HT-29 (cell line): Measurements from ENCODE around the gene GPATCH8. TPM values are rescaled to one million over a fixed set of nuclear protein-coding genes. Genes with fewer than 3 reads are reported as not detected.
"Not testable (repeated sequence)": the region's sequence is repeated elsewhere in the genome, so short reads cannot be mapped to it uniquely, and the experiment has no call there.

Experiments used
- DNase-seq: peaks from one replicate; pipeline ENCODE4 v3.0.0-alpha.2; 2015; ENCODE audit warnings: low spot score
- total RNA-seq: library from RNA; depleted of rRNA; stranded (reverse); fragments of >200 nt; shearing (Covaris generic); gene quantifications from 2 replicates; pipeline ENCODE4 v1.2.3, GENCODE V29; 2014

Gene GPATCH8
- total RNA-seq, 1 experiment from 2014 or later: 13.9 TPM

DNA sequence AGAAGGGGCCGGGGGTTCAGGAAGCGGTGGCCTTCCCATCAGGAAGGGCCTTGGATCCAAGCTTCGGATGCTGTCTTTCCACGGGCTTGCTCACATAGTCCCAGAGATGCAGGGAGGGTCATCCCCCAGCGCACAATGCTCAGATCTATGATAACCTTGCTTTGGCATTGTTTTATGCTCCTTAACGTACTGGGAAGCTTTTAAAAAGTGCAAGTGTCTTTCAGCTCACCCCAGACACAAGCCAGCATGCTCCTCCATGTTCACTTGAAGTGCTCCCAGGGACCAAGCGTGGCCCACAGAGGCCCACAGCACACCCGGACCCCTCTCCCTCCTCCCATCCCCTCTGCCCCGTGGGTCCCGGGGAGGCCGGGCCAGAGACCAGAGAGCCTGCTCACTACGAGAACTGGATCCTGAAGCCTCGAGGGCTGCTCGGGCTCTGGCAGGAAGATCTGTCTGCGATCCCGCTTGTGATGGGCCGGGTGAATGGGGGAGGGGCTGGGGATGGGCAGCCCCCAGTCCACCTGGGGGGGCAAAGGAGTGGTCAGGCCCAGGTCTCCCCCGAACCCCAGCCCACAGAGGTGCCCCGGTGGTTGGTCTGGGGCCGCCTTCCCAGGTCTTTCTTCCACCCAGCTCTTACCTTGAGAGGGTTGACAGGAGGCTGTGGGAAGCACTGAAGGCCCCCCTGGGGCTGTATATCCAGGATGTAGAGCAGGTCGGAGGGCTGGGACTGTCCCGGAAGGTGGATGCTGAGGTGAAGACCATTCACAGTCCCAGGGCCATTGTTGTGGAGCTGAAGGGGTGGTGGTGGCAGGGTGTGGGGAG lies 127.8 kb downstream of the GPATCH8 start:
- no peak for DNase-seq

- DNase-seq: no peak
Observed at GRCh38 chr17:44374306-44375195, 128.7 kb downstream of the GPATCH8 start.

DNA sequence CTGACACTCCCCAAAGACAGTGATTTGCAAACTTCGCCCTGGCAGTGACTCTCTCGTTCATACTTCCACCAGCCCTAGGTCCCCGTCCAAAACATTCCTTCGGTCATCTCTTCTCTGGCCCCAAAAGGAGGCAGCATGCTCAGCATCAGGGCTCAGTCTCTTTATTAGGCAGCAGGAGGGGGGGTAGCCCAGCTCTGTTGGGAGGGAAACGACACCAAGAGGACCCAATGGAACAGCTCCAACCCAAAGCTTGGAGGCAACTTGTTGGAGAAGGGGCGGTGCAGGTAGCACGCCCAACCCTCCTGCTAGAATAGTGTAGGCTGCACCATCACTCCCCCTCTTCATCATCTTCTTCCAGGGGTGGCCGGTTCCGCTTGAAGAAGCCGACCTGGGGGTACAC lies 131.2 kb downstream of the GPATCH8 start:
- DNase-seq: no peak

GRCh38 chr17:44369414-44370023 lies 133.7 kb downstream of the GPATCH8 start:
- not testable (repeated sequence) for DNase-seq

DNA sequence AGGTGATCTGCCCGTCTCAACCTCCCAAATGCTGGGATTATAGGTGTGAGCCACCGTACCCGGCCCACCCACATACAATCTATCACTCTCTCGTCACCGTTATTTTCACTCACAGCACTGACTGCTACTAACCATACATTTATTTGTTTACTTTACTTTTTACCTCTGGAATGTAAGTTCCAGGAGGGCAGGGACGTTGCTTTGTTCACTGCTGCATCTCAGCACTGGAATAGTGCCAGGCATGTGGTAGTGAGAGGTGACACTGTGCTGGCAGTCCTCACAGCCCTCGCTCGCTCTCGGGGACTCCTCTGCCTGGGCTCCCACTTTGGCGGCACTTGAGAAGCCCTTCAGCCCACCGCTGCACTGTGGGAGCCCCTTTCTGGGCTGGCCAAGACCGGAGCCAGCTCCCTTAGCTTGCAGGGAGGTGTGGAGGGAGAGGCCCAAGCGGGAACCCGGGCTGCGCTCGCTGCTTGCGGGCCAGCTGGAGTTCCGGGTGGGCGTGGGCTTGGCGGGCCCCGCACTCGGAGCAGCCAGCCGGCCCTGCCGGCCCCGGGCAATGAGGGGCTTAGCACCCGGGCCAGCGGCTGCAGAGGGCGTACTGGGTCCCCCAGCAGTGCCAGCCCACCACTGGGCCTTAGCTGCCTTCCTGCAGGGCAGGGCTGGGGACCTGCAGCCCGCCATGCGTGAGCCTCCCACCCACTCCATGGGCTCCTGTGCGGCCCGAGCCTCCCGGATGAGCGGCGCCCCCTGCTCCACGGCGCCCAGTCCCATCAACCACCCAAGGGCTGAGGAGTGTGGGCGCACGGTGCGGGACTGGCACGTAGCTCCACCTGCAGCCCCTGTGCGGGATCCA lies 134.6 kb downstream of the GPATCH8 start:
- not testable (repeated sequence) for DNase-seq

- no peak for DNase-seq
Observed at GRCh38 chr17:44367231-44367979, 135.8 kb downstream of the GPATCH8 start.

DNA sequence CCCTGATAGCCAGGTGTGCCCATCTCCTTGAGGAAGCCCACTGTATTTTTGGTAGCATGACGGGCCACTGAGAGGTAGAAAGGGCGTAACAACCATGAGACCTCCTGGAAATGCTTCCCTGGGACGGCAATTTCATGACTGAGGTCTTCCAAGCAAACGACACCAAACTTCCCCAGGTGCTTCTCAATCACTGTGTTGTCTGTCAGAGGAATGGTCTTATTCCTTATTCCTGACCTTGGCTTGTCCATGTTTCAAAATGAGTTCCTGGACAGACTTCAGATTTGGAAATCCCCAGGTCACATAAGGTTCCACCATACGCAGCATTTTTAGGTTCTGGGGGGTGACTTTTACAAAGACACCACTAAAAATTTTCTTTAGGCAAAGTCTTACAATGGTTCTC lies 138.2 kb downstream of the GPATCH8 start:
- DNase-seq: not testable (repeated sequence)

GRCh38 chr17:44363613-44364159 lies 139.5 kb downstream of the GPATCH8 start, which contains the start of gene FAM171A2:
Gene FAM171A2 (minus strand): TSS chr17:44363853. CDS start chr17:44363714, 139 bp downstream.
- peak; percentile 43 for DNase-seq

GRCh38 chr17:44362949-44363612 lies 140.1 kb downstream of the GPATCH8 start:
- no peak for DNase-seq

DNA sequence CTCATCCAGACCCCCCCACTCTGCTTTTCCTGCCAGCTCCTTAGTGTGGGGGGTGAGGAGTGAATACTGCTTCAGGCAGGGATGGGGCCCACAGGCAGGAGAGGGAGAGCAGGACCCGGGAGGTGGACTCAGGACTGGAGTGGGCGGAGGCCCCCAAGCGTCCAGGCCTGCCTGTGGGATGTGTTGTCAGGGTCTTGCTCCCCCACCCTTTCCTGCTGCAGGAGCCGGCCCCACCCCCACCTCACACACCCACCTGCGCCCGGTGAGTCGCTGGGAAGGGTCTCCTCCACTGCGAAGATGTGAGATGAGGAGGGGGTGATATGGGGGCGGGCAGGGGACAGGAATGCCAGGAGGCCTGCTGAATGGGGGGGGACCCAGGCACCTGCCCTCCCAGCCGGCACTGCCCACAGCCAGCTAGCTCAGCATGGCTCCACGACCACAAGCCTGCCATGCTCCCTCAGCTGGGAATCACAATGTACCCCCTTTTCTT lies 140.7 kb downstream of the GPATCH8 start:
- DNase-seq: no peak

DNA sequence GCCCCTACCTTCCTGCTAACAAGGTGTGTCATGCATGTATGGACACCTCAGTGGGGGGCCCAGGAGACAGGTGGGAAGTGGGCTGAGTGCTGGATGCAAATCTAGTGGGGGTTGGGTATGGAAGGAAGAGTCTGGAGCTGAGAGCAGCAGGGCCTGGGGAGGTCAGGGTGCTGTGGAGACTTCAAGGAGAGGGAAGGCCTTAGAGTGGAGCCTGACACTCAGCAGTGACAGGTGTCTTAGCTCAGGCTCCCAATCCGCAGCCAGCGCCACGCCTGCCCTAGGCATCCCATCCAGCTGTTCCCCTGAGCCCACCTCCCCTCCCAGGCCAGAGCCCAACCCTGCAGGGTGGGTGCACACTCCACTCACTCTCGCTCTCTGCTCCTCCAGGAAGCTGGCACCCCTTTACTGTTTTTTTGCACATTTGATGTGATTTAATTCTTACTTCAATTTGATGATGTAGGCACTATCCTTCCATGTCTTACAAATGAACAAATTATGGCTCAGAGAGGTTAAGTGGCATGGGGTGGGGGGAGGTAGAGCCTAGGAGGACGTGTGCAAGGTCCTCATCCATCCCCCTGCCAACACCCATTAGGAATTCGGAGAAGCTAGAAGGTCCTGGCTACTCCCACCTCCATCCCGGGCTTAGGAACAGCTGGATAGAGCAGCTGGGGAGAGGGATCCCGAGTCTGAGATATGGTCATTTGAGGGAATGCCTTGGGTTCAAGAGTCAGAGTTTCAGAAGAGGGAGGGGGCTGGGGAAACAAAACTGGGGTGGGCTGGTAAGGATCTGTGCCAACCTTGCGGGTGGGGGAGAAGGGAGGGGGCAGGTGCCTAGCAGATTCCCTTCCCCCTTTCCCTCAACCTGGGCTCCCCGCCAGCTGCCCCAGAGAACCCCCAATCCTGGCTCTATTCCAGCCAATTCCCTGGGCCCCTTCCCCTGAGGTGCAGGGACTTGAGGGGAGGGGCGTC lies 141.6 kb downstream of the GPATCH8 start:
- DNase-seq: no peak

- no peak for DNase-seq
Observed at GRCh38 chr17:44360826-44361225, 142.4 kb downstream of the GPATCH8 start.

DNA sequence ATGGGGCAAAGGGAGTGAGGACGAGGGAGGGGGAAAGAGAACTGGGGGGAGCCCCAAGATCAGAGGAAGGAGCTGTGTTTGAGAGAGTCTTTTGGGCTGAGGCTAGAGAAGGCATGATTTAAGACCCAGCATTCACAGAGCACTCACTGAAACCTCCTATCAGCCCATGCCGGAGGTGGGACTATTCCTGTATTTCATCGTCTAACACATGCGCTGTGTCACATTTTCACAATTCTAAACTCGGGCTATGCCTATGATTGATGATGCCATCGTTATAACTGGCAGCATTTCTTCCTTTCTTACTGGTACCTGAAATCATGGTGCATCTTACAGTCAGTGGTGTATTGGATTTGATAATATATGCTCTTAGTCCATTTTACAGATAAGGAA lies 143.1 kb downstream of the GPATCH8 start:
- DNase-seq: no peak

DNA sequence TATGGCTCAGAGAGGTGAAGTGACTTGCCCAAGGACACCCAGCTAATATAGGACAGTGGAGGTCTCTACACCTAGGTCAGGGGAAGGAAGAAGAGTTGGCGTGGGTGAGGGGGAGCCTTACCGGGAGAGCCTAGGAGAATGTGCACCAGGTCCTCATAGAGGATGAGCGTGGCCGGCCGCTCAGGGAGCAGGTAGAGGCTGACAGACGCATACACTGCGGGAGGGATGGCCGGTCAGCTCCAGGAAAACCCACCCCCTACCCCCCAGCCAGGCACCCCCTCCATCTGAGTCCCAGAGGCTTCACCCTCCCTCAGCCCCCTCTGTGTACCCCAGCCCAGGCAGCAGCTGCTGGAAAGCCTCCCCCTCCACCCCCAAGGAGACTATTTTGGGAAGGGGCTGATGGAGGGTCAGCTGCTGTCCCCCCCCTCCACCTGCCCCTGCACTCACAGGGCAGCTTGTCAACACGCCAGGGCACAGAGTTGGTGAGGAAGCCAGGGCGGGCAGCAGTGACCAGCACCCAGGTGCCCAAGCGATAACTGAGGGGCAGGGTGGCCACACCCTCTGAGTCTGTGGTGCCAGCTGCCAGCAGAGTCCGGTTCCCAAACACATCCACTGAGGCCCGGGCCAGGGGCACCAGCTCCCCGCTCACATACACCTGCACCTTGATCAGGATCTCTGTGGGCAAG lies 143.6 kb downstream of the GPATCH8 start:
- no peak for DNase-seq

DNA sequence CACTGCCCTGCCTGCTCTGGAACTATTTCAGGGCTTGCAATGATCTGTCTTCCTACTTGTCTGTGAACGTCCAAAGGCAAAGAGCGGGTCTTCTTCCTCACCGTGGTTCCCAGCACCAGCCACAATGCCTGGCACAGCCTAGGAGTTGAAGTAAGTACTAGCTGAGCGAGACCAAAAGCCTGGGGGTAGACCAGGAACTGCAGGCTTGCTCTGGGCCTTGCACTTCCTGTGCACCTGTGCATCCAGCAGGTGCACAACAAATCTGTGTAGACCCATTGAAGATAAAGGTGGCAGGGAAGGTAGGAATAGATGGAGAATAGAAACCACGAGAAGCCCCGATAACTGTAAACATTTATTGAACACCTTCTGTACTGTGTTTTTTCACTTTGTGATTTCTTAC lies 144.2 kb downstream of the GPATCH8 start:
- DNase-seq: no peak

GRCh38 chr17:44358066-44358465 lies 145.1 kb downstream of the GPATCH8 start:
- no peak for DNase-seq

DNA sequence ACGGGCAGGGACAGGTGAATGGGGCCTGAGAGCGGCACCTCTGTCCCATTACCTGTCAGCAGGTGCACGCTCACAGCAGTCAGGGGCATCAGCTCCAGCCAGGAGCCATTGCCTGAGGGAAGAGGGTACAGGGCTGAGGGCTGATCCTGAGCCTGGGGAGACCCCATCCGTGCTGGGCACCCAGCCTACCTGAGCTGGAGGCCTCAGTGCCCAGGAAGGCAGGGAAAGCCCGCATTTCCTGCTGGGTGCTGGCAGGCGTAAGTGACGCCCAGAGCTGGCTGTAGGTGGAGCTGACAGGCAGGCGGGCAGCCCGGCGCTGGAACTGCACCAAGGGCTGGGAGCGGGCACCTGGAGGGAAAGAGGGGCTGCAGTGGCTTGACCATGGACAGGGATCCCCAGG lies 147.0 kb downstream of the GPATCH8 start:
- DNase-seq: peak; percentile 32
